Gastroesophageal sphincter (tissue), 4 donors: ENCODE results near the gene SLC6A2. TPM values are rescaled to one million over a fixed set of nuclear protein-coding genes. Genes with fewer than 3 reads are reported as not detected.
"Not testable (repeated sequence)": the region's sequence is repeated elsewhere in the genome, so short reads cannot be mapped to it uniquely, and the experiment has no call there.

Experiments used
- ATAC-seq: fragments of 150-250 bp; one replicate; pipeline ENCODE4 v1.9.1; 2016; ENCODE audit warnings: mild to moderate bottlenecking, moderate library complexity
- H3K27ac ChIP-seq, 4 donors: fragments of 200-600 bp; sonication (generic) in 3 of 4; 1 replicate in 3 of 4; 2 replicates in 1 of 4; pipeline ENCODE4 v1.5.1; 2016 to 2019
- H3K27me3 ChIP-seq: fragments of 200-600 bp; sonication (generic); one replicate; pipeline ENCODE4 v1.5.1; 2019
- H3K36me3 ChIP-seq, 2 donors: fragments of 200-600 bp; sonication (generic); one replicate each; pipeline ENCODE4 v1.5.1; 2019; ENCODE audit warnings: control low read depth in 1 of 2
- H3K4me1 ChIP-seq, 3 donors: fragments of 200-600 bp; sonication (generic); 1 replicate in 2 of 3; 2 replicates in 1 of 3; pipeline ENCODE4 v1.5.1; 2016 to 2019; ENCODE audit warnings: control low read depth in 2 of 3
- H3K4me3 ChIP-seq, 2 donors: fragments of 200-600 bp; sonication (generic); one replicate each; pipeline ENCODE4 v1.5.1; 2019; ENCODE audit warnings: mild to moderate bottlenecking in 1 of 2, moderate library complexity in 1 of 2
- H3K9me3 ChIP-seq, 3 donors: fragments of 200-600 bp; sonication (generic); one replicate each; pipeline ENCODE4 v1.5.1; 2017 to 2019; ENCODE audit warnings: control low read depth in 2 of 3
- CTCF ChIP-seq, 4 experiments: fragments of 200-600 bp in 2 of 4; fragments of 450-650 bp in 2 of 4; sonication (generic) in 1 of 4; IDR thresholded peaks; one replicate each; pipeline ENCODE4 v1.5.1; 2017 to 2019; ENCODE audit warnings: antibody characterized with exemption in 4 of 4, mild to moderate bottlenecking in 2 of 4, moderate library complexity in 2 of 4
- EP300 ChIP-seq: sonication (generic); formaldehyde crosslinking; IDR thresholded peaks from one replicate; pipeline ENCODE4 v1.6.1; 2017; ENCODE audit warnings: antibody characterized with exemption, mild to moderate bottlenecking
- POLR2A ChIP-seq, 2 donors: fragments of 450-650 bp; IDR thresholded peaks; one replicate each; pipeline ENCODE4 v1.6.1; 2017; ENCODE audit warnings: antibody characterized with exemption in 2 of 2, mild to moderate bottlenecking in 2 of 2, moderate library complexity in 1 of 2
- POLR2AphosphoS5 ChIP-seq: sonication (generic); formaldehyde crosslinking; IDR thresholded peaks from one replicate; pipeline ENCODE4 v1.6.1; 2017; ENCODE audit warnings: antibody characterized with exemption
- WGBS, 2 donors: methylation state at CpG; one replicate each; pipeline ENCODE4 v1.1.5; 2018; ENCODE audit warnings: low coverage in 1 of 2; 5-methylcytosine and 5-hydroxymethylcytosine counted together
- total RNA-seq, 4 donors: library from RNA; depleted of rRNA; stranded (reverse); fragments of >200 nt; gene quantifications; one replicate each; pipeline ENCODE4 v1.1.0, GENCODE V29; 2016

Gene SLC6A2
- total RNA-seq, 4 donors from 2014 or later: 0.16 to 3.1 (median 1.3) TPM

GRCh38 chr16:55737966-55738365 lies 82.2 kb downstream of the SLC6A2 start:
- TF ChIP-seq POLR2A (IDR thresholded peaks at IDR 0.05) (no peak), CTCF (IDR thresholded peaks at IDR 0.05) (no peak)
- 90 to 94% methylated on average over 7 to 8 of the region's 9 CpGs for WGBS, 2 donors

GRCh38 chr16:55746081-55746480 lies 90.3 kb downstream of the SLC6A2 start:
- Histone ChIP-seq H3K4me3 (no peak overlapping the region), H3K27ac (no peak overlapping the region), H3K9me3 (no peaks in the 10 kb centered on the region), H3K27me3 (peaks cover 54% of the 10 kb centered on the region), H3K4me1 (no peaks in the 10 kb centered on the region), H3K36me3 (no peaks in the 10 kb centered on the region)
- ATAC-seq: no peak
- 16 to 43% methylated on average over 4 of the region's 4 CpGs for WGBS, 2 donors
- TF ChIP-seq CTCF (IDR thresholded peaks at IDR 0.05): no peak
- no peak for TF ChIP-seq POLR2A (IDR thresholded peaks at IDR 0.05)
- TF ChIP-seq POLR2AphosphoS5: no peak
- TF ChIP-seq EP300: no peak

More at GRCh38 chr16:55737966-55738365, 82.2 kb downstream of the SLC6A2 start:
- Histone ChIP-seq H3K36me3 (no peaks in the 10 kb centered on the region), H3K27me3 (peaks cover 46% of the 10 kb centered on the region), H3K4me1 (no peaks in the 10 kb centered on the region), H3K4me3 (no peak overlapping the region), H3K27ac (no peak overlapping the region), H3K9me3 (no peaks in the 10 kb centered on the region)
- no peak for ATAC-seq

GRCh38 chr16:55747785-55748184 lies 92.0 kb downstream of the SLC6A2 start:
- TF ChIP-seq EP300: no peak
- no peak for TF ChIP-seq POLR2A (IDR thresholded peaks at IDR 0.05)
- no peak for TF ChIP-seq CTCF (IDR thresholded peaks at IDR 0.05)
- no peak for TF ChIP-seq POLR2AphosphoS5
- Histone ChIP-seq H3K27ac (no peak overlapping the region), H3K36me3 (no peaks in the 10 kb centered on the region), H3K4me3 (no peak overlapping the region), H3K4me1 (no peaks in the 10 kb centered on the region), H3K9me3 (peaks cover 0 to 3% (median 0%) of the 10 kb centered on the region in 3 donors), H3K27me3 (peaks cover 41% of the 10 kb centered on the region)
- ATAC-seq: no peak
- 69 to 93% methylated on average over 3 to 4 of the region's 4 CpGs for WGBS, 2 donors

- not testable (repeated sequence) for ATAC-seq, H3K36me3 ChIP-seq, H3K4me3 ChIP-seq, H3K4me1 ChIP-seq, H3K27ac ChIP-seq
- WGBS, 2 donors: 64 to 67% methylated on average over 5 of the region's 5 CpGs
- Histone ChIP-seq H3K27me3 (peaks cover 11% of the 10 kb centered on the region), H3K9me3 (peaks cover 0 to 15% (median 0%) of the 10 kb centered on the region in 3 donors)
Measured at GRCh38 chr16:55752465-55753144, 96.8 kb downstream of the SLC6A2 start.

GRCh38 chr16:55753145-55753631 lies 97.4 kb downstream of the SLC6A2 start:
- 56 to 72% methylated on average over 2 to 4 of the region's 4 CpGs for WGBS, 2 donors
- H3K27me3 ChIP-seq, H3K27ac ChIP-seq, ATAC-seq, H3K4me1 ChIP-seq, H3K36me3 ChIP-seq, H3K4me3 ChIP-seq: not testable (repeated sequence)
- H3K9me3 ChIP-seq: peaks cover 0 to 15% (median 0%) of the 10 kb centered on the region in 3 donors

Other genes with a start within 250 kb of the SLC6A2 start
- 100 to 1,000 TPM; 155 to 309 (median 265) TPM for gene MMP2, start 176.8 kb upstream of the SLC6A2 start, total RNA-seq
- 10 to 100 TPM in 3 of 4 donors, 1 to 10 TPM in 1; 8.0 to 27.1 (median 18.0) TPM for gene LPCAT2, start 146.9 kb upstream of the SLC6A2 start, total RNA-seq
- gene CAPNS2, start 89.3 kb upstream of the SLC6A2 start, total RNA-seq: 1 to 10 TPM in 2 of 4 donors, under 1 TPM in 2; 0.58 to 3.1 (median 1.4) TPM
- gene CES1, start 177.1 kb downstream of the SLC6A2 start, total RNA-seq: 10 to 100 TPM in 3 of 4 donors, 1 to 10 TPM in 1; 7.9 to 43.1 (median 20.6) TPM
- not detected for gene CES5A, start 219.4 kb downstream of the SLC6A2 start, total RNA-seq